Endothelial cell of umbilical vein (primary cell): ENCODE measurements around the gene BABAM2. TPM values are rescaled to one million over a fixed set of nuclear protein-coding genes. Genes with fewer than 3 reads are reported as not detected.

Experiments used
- BruUV-seq: library from RNA; stranded (reverse); fragments of 400-500 nt; replicated peaks from 2 replicates; lab custom pipeline; 2021; lab: Mats Ljungman, UMichigan
- CTCF ChIA-PET: fragments of 300-600, 350-600 bp; sonication (Branson Sonifier 250); formaldehyde crosslinking; loops from one replicate; lab custom pipeline; 2021; ENCODE audit warnings: antibody characterized with exemption, inconsistent platforms; lab: Charles Lee
- POLR2A ChIA-PET: fragments of 300-600, 350-600 bp; sonication (Branson Sonifier 250); formaldehyde crosslinking; loops from one replicate; lab custom pipeline; 2021; ENCODE audit warnings: antibody characterized with exemption, inconsistent platforms; lab: Charles Lee
- DNase-seq: peaks from one replicate; pipeline ENCODE4 v3.0.0-alpha.2; 2011; ENCODE audit warnings: low read depth, low spot score
- FAIRE-seq: peaks from 2 replicates; lab custom pipeline; 2011; peaks lifted over from hg19 to GRCh38; lab: Jason Lieb, UNC
- H2AFZ ChIP-seq: 2 replicates; pipeline ENCODE4 v1.6.0; 2012; ENCODE audit warnings: low read depth, low read length, control low read depth, inconsistent platforms
- H3K27ac ChIP-seq: 2 replicates; pipeline ENCODE4 v1.5.1; 2011; ENCODE audit warnings: low read depth, mild to moderate bottlenecking, control low read depth, low read length, moderate library complexity; ENCODE audit not compliant: insufficient read depth
- H3K27me3 ChIP-seq, 2 experiments: 2 replicates each; pipeline versions ENCODE4 v1.6.0 to v1.6.1; 2011; ENCODE audit warnings: low read length in 2 of 2, mixed read lengths in 1 of 2; ENCODE audit not compliant: control insufficient read depth in 2 of 2, insufficient read depth in 2 of 2
- H3K36me3 ChIP-seq, 2 experiments: 2 replicates in 1 of 2; 3 replicates in 1 of 2; pipeline ENCODE4 v1.5.1; 2011; ENCODE audit warnings: low read length in 2 of 2, mild to moderate bottlenecking in 1 of 2, moderate library complexity in 1 of 2; ENCODE audit not compliant: control insufficient read depth in 2 of 2, insufficient read depth in 2 of 2; ENCODE audit errors: extremely low read depth in 1 of 2
- H3K4me1 ChIP-seq: 3 replicates; pipeline ENCODE4 v1.5.1; 2011; ENCODE audit warnings: mild to moderate bottlenecking, low read length; ENCODE audit not compliant: control insufficient read depth, insufficient read depth; ENCODE audit errors: extremely low read depth
- H3K4me2 ChIP-seq: 2 replicates; pipeline ENCODE4 v1.6.1; 2011; ENCODE audit warnings: low read length, control low read depth, mixed read lengths; ENCODE audit not compliant: insufficient read depth
- H3K4me3 ChIP-seq, 3 experiments: fragments of 200-600 bp in 1 of 3; sonication (generic), shearing (Covaris generic) in 1 of 3; replicated peaks in 1 of 3; 2 replicates each; pipeline ENCODE4 v1.5.1; 2011 to 2016; ENCODE audit warnings: control low read depth in 3 of 3, low read length in 3 of 3, mild to moderate bottlenecking in 2 of 3, inconsistent platforms in 1 of 3, low read depth in 1 of 3, moderate library complexity in 1 of 3; ENCODE audit not compliant: insufficient read depth in 1 of 3
- H3K79me2 ChIP-seq: 2 replicates; pipeline ENCODE4 v1.6.0; 2012; ENCODE audit warnings: low read length, inconsistent platforms; ENCODE audit not compliant: control insufficient read depth, insufficient read depth
- H3K9ac ChIP-seq: replicated peaks from 2 replicates; pipeline ENCODE3; 2011; ENCODE audit warnings: low read length, control low read depth; ENCODE audit not compliant: insufficient read depth; ENCODE audit errors: extremely low read depth
- H3K9me1 ChIP-seq: replicated peaks from 3 replicates; pipeline ENCODE4 v1.6.0; 2011; ENCODE audit warnings: mild to moderate bottlenecking, low read length; ENCODE audit not compliant: control insufficient read depth, insufficient read depth; ENCODE audit errors: extremely low read depth
- H3K9me3 ChIP-seq: replicated peaks from 2 replicates; pipeline ENCODE4 v1.5.1; 2012; ENCODE audit warnings: low read length, inconsistent platforms; ENCODE audit not compliant: control insufficient read depth, insufficient read depth
- H4K20me1 ChIP-seq: replicated peaks from 2 replicates; pipeline ENCODE3; 2011; ENCODE audit warnings: mild to moderate bottlenecking, low read length; ENCODE audit not compliant: control insufficient read depth, insufficient read depth; ENCODE audit errors: extremely low read depth
- EZH2 ChIP-seq: IDR thresholded peaks from 2 replicates; pipeline ENCODE4 v1.6.1; 2012; ENCODE audit warnings: borderline replicate concordance, low read depth, mild to moderate bottlenecking, moderate library complexity, low read length, inconsistent platforms; ENCODE audit not compliant: severe bottlenecking
- FOS ChIP-seq: IDR thresholded peaks from 2 replicates; pipeline ENCODE4 v1.6.1; 2011; ENCODE audit warnings: mild to moderate bottlenecking, low read length, moderate library complexity, borderline replicate concordance; ENCODE audit not compliant: insufficient read depth
- GATA2 ChIP-seq: IDR thresholded peaks from 2 replicates; pipeline ENCODE4 v1.7.0; 2011; ENCODE audit warnings: low read depth, mild to moderate bottlenecking, moderate library complexity, mixed read lengths, low read length; ENCODE audit not compliant: insufficient read length, insufficient read depth
- JUN ChIP-seq: IDR thresholded peaks from 2 replicates; pipeline ENCODE4 v1.6.1; 2011; ENCODE audit warnings: borderline replicate concordance, low read depth; ENCODE audit not compliant: insufficient read length, insufficient read depth
- MYC ChIP-seq: IDR thresholded peaks from one replicate; pipeline ENCODE4 v1.6.1; 2011; ENCODE audit warnings: mild to moderate bottlenecking, low read depth, low read length
- POLR2A ChIP-seq: IDR thresholded peaks from 2 replicates; pipeline ENCODE4 v1.6.1; 2012; ENCODE audit warnings: low read depth, mild to moderate bottlenecking, control low read depth, low read length
- POLR2AphosphoS5 ChIP-seq: IDR thresholded peaks from 2 replicates; pipeline ENCODE4 v1.6.1; 2012; ENCODE audit warnings: low read depth, mild to moderate bottlenecking, control low read depth, low read length, moderate library complexity; ENCODE audit not compliant: insufficient read depth
- dilution Hi-C: fragments of 300-500 bp; cut with MboI; formaldehyde crosslinking; loops from one replicate; pipeline ENCODE4 v1.15.0; 2019; ENCODE audit warnings: low sequenced_read_pairs; ENCODE audit not compliant: extremely low pct_ligation_motif_present
- intact Hi-C: fragments of 100-400 bp; cut with micrococcal nuclease; formaldehyde crosslinking; loops from one replicate; pipeline ENCODE4 v1.10.0; 2022
- polyA plus RNA-seq, 4 experiments: library from polyadenylated mRNA; depleted of rRNA in 3 of 4; stranded (reverse) in 3 of 4; unstranded in 1 of 4; fragments of >200 nt; gene quantifications; 2 replicates each; pipeline versions ENCODE4 v1.2.1 to v1.2.3, GENCODE V29; 2011 to 2012; ENCODE audit warnings: missing spikeins in 1 of 4
- total RNA-seq: library from RNA; stranded (reverse); gene quantifications from 2 replicates; pipeline ENCODE4 v1.2.3, GENCODE V29; 2021
- TF ChIP-seq, protein P1 (sequence below), 2 donors: IDR thresholded peaks; 1 replicate in 1 of 2; 2 replicates in 1 of 2; pipeline ENCODE4 v1.5.1; 2011; ENCODE audit warnings: low read length in 2 of 2, mild to moderate bottlenecking in 2 of 2, moderate library complexity in 2 of 2, control low read depth in 1 of 2, inconsistent platforms in 1 of 2, low read depth in 1 of 2; ENCODE audit not compliant: insufficient read depth in 1 of 2; ENCODE audit errors: extremely low read depth in 1 of 2
- TF ChIP-seq, protein P2 (sequence below): IDR thresholded peaks from 2 replicates; pipeline ENCODE4 v1.6.1; 2011; ENCODE audit not compliant: insufficient read depth, insufficient read length

BABAM2 gene
- total and polyA plus RNA-seq, 2 donors (not counting 3 experiments of a cell fraction or from before 2014, with no cell fraction given) = 19.9 to 27.6 TPM

DNA sequence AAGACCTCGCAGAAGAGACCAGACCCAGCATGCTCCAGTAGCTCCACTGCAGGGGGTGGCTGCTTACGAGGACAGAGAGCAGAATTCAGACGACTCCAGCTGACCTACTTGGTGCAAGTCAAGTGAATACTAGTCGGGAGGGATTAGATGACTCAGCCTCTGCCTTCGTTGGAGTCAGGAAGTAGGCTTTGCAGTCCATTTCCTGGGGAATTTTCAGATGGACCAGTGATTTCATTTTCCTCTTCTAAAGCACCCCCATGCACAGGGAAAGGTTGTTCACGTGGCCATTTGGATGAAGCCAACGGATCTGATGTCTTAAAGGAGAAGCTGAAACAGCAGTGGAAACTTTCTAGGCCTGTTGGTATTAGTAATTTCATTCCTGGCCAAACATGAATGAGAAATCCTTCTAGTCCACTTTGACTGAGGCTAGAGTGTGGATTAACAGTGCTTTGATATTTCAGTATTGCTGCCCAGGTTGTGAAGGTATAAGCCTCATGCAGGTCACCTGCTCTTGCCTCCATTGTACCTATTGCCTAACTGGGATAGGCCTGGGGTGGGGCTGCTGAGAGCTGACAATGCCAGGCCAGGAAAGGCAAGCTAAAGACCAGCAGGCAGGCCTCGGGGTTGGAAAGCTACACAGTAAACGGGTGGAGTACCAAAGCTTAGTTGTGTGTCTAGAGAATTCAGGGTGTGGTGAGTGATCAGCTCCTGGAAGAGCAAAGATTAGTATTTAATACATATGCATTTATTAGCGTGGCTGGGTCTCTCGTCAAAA, 384.6 kb downstream of the BABAM2 start:
- H3K4me2 ChIP-seq = peak overlapping the region; percentile 26
- DNase-seq (peak; percentile 97), FAIRE-seq (peak; percentile 97)
- dilution Hi-C loops = no loop called here
- H4K20me1 ChIP-seq = no peaks in the 10 kb centered on the region
- H3K4me1 ChIP-seq = peaks cover 29% of the 10 kb centered on the region
- H3K9ac ChIP-seq = peak overlapping the region; percentile 69
- no peaks in the 10 kb centered on the region for H3K36me3 ChIP-seq
- H3K27me3 ChIP-seq = no peaks in the 10 kb centered on the region
- H2AFZ ChIP-seq = peak overlapping the region; percentile 11
- intact Hi-C loops = loop anchor here (1.0 to 10.0 kb wide), 6 partner anchors 172 to 573 kb away; partner anchors contain the start of genes BABAM2, MRPL33 and RBKS
- TF ChIP-seq POLR2AphosphoS5 (peak; percentile 90), EZH2 (no peak), JUN (peak; percentile 96), GATA2 (peak; percentile 72), POLR2A (peak; percentile 66), FOS (peak; percentile 97), MYC (no peak)
- TF ChIP-seq, protein P1, sequence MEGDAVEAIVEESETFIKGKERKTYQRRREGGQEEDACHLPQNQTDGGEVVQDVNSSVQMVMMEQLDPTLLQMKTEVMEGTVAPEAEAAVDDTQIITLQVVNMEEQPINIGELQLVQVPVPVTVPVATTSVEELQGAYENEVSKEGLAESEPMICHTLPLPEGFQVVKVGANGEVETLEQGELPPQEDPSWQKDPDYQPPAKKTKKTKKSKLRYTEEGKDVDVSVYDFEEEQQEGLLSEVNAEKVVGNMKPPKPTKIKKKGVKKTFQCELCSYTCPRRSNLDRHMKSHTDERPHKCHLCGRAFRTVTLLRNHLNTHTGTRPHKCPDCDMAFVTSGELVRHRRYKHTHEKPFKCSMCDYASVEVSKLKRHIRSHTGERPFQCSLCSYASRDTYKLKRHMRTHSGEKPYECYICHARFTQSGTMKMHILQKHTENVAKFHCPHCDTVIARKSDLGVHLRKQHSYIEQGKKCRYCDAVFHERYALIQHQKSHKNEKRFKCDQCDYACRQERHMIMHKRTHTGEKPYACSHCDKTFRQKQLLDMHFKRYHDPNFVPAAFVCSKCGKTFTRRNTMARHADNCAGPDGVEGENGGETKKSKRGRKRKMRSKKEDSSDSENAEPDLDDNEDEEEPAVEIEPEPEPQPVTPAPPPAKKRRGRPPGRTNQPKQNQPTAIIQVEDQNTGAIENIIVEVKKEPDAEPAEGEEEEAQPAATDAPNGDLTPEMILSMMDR (IDR thresholded peaks at IDR 0.05; ENCODE audit: extremely low read depth in 1 of 2, insufficient read depth in 1 of 2, low read depth in 1 of 2, low read length in 2 of 2) = no peak
- TF ChIP-seq, protein P2, sequence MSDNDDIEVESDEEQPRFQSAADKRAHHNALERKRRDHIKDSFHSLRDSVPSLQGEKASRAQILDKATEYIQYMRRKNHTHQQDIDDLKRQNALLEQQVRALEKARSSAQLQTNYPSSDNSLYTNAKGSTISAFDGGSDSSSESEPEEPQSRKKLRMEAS = peak; percentile 85
- H3K4me3 ChIP-seq = no peak overlapping the region
- no peaks in the 10 kb centered on the region for H3K79me2 ChIP-seq
- TSS peak; percentile 70 for BruUV-seq
- peak overlapping the region; percentile 98 for H3K27ac ChIP-seq
- POLR2A ChIA-PET = interaction anchor here (0.7 to 2.2 kb wide), 5 partner anchors 116 to 465 kb away, joined by 4 to 10 read pairs (median 4); partner anchors contain the start of gene FOSL2
- H3K9me3 ChIP-seq = no peaks in the 10 kb centered on the region
- CTCF ChIA-PET = interaction anchor here (0.7 to 2.5 kb wide), 19 partner anchors 9 to 592 kb away, joined by 3 to 11 read pairs (median 4); no protein-coding TSS in a partner anchor
- no peaks in the 10 kb centered on the region for H3K9me1 ChIP-seq
